Ascending aorta (tissue), 2 donors: ENCODE results near the gene CCDC13. TPM values are rescaled to one million over a fixed set of nuclear protein-coding genes. Genes with fewer than 3 reads are reported as not detected.

Source experiments
- DNase-seq, 2 donors: peaks; one replicate each; pipeline ENCODE4 v3.0.0-alpha.2; 2019; ENCODE audit warnings: low spot score in 2 of 2
- H3K27ac ChIP-seq, 2 donors: fragments of 200-600 bp; sonication (generic); one replicate each; pipeline ENCODE4 v1.5.1; 2016 to 2017; ENCODE audit warnings: mild to moderate bottlenecking in 1 of 2
- H3K27me3 ChIP-seq: fragments of 200-600 bp; sonication (generic); one replicate; pipeline ENCODE4 v1.5.1; 2017
- H3K36me3 ChIP-seq, 2 donors: fragments of 200-600 bp; sonication (generic); one replicate each; pipeline ENCODE4 v1.5.1; 2016
- H3K4me1 ChIP-seq, 2 donors: fragments of 200-600 bp; sonication (generic); one replicate each; pipeline ENCODE4 v1.5.1; 2016 to 2017; ENCODE audit warnings: mild to moderate bottlenecking in 1 of 2
- H3K4me3 ChIP-seq, 2 donors: fragments of 200-600 bp; sonication (generic); one replicate each; pipeline ENCODE4 v1.5.1; 2016 to 2017; ENCODE audit warnings: mild to moderate bottlenecking in 1 of 2
- H3K9me3 ChIP-seq, 2 donors: fragments of 200-600 bp; sonication (generic); one replicate each; pipeline ENCODE4 v1.5.1; 2016
- intact Hi-C: fragments of 100-400 bp; cut with DNase I; formaldehyde crosslinking; loops from one replicate; pipeline ENCODE4 v1.15.1; 2023
- total RNA-seq: library from RNA; depleted of rRNA; stranded (reverse); fragments of >200 nt; gene quantifications from one replicate; pipeline ENCODE4 v1.1.0, GENCODE V29; 2016
- TF ChIP-seq, protein P1 (sequence below), 3 experiments: fragments of 200-600 bp in 2 of 3; fragments of 450-650 bp in 1 of 3; sonication (generic) in 2 of 3; IDR thresholded peaks; one replicate each; pipeline ENCODE4 v1.5.1; 2016 to 2019; ENCODE audit warnings: antibody characterized with exemption in 3 of 3, mild to moderate bottlenecking in 1 of 3, moderate library complexity in 1 of 3

The CCDC13 gene
- total RNA-seq, 1 donor from 2014 or later: 2.1 TPM

DNA sequence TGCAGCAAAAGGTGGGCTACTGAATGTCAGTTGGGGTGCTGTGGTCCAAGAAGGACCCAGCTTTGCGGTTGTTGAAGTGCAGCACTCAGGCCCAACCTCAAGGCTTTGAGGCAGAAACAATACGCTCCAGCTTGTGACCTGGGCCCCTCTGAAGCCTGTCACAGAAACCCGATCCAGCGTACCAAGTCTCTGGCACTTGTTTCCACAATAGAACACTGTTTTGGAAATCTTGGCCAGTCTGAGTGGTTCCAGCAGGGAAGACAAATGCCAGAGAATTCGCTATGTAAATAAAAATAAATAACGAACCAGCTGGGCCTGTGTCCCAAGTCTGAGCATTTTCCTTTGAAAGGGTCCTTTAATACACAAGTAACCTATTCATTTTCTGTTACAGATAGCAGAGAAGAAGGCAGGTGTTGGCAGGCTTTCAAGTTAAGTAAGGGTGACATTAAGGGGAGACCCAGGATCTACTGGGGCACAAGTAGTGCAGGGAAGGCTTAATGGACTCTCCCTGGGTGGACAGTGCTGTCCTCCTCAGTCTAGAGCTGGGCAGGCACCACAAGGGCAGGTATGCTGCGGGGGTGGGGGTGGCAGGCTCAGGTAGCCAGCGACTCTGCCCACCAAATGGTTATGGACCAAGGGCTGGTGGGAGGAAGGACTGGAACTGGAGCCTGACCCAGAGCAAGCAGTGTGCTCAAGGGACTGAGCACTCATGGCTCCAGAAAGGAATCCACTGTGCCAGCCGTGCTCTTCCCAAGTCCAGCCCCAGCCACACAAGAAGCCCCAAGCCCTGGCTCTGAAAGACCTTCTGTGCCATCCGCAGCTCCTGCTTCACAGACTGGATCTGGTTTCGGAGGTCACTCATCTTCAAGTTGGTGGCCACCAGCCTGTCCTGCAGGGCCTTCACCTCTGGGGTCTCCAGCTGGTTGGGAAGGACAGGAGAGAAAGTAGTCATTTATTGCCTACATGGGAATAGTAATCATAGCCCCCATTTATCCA is 26.3 kb downstream of the CCDC13 start:
- Histone ChIP-seq H3K9me3 (no peaks in the 10 kb centered on the region), H3K36me3 (no peaks in the 10 kb centered on the region), H3K27ac (peak overlapping the region; percentile 82 to 90), H3K4me1 (peaks cover 10 to 38% of the 10 kb centered on the region in 2 donors), H3K4me3 (no peak overlapping the region), H3K27me3 (no peaks in the 10 kb centered on the region)
- intact Hi-C loops: loop anchor here (2.0 to 5.0 kb wide), 3 partner anchors 144 to 244 kb away; partner anchors contain the start of genes NKTR and VIPR1
- TF ChIP-seq, protein P1, sequence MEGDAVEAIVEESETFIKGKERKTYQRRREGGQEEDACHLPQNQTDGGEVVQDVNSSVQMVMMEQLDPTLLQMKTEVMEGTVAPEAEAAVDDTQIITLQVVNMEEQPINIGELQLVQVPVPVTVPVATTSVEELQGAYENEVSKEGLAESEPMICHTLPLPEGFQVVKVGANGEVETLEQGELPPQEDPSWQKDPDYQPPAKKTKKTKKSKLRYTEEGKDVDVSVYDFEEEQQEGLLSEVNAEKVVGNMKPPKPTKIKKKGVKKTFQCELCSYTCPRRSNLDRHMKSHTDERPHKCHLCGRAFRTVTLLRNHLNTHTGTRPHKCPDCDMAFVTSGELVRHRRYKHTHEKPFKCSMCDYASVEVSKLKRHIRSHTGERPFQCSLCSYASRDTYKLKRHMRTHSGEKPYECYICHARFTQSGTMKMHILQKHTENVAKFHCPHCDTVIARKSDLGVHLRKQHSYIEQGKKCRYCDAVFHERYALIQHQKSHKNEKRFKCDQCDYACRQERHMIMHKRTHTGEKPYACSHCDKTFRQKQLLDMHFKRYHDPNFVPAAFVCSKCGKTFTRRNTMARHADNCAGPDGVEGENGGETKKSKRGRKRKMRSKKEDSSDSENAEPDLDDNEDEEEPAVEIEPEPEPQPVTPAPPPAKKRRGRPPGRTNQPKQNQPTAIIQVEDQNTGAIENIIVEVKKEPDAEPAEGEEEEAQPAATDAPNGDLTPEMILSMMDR (IDR thresholded peaks at IDR 0.05): no peak
- peak in 1 of 2 donors; percentile 80 for DNase-seq

DNA sequence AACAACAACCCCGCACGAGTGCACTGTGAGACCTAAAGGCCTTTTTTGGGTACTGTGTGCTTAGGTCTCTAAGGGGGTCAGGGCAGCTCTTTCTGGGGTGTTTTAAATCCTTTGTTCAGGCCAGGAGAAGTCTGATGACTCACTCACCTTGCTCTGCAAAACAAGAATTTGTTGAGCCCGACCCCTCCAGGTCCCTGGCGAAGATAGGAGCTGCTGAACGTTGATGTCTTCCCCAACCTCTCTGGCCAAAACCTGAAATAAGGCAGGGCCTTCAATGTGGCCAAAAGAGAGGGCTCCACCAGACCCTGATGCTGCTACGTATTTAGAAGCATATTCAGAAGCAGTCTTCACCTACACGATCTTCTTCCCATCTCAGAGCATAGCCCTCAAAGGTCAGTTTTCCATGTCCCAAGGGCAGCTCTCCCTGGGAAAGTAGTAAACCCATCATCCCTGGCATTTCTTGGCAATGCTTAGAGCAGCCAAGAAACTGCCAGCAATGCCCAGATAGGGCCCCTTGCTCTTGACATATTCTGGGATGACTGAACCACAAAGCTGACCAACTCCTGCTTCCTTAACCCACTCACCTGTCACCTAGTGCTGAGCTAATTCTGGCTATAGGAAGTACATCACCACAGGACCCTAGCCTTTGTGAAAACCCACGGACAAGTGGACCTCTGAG is 27.1 kb downstream of the CCDC13 start:
- no peak overlapping the region for H3K4me3 ChIP-seq
- no peaks in the 10 kb centered on the region for H3K36me3 ChIP-seq
- H3K9me3 ChIP-seq: no peaks in the 10 kb centered on the region
- peak overlapping the region; percentile 82 to 90 for H3K27ac ChIP-seq
- TF ChIP-seq, protein P1 (IDR thresholded peaks at IDR 0.05): no peak
- H3K27me3 ChIP-seq: no peaks in the 10 kb centered on the region
- intact Hi-C loops: loop anchor here (2.0 to 5.0 kb wide), 5 partner anchors 61 to 244 kb away; partner anchors contain the start of genes KLHL40, NKTR and VIPR1
- peaks cover 10 to 38% of the 10 kb centered on the region in 2 donors for H3K4me1 ChIP-seq
- no peak for DNase-seq

DNA sequence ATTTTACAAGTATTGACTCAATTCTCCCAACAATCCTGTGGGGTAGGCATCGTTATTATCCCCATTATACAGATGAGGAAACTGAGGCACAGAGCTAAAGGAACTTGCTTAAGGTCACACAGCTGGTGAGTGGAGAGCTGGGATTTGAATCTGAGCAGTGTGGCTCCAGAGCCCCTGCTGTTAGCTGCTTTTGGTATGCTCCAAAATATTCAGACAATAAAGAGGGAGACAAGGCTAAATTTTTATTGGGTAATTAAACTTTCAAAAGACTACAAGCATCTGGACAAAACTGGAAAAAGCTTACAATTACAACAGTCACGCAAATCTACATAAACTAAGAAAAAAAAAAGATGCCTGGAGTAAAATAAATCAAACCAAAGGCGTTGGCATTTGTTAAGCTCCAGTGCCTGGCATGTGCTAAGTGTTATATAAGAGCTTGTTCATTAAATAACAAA is 27.7 kb downstream of the CCDC13 start:
- no peak overlapping the region for H3K4me3 ChIP-seq
- no peaks in the 10 kb centered on the region for H3K27me3 ChIP-seq
- peaks cover 10 to 38% of the 10 kb centered on the region in 2 donors for H3K4me1 ChIP-seq
- TF ChIP-seq, protein P1 (IDR thresholded peaks at IDR 0.05): no peak
- H3K27ac ChIP-seq: peak overlapping the region; percentile 82 to 90
- intact Hi-C loops: loop anchor here (2.0 to 5.0 kb wide), 4 partner anchors 61 to 243 kb away; partner anchors contain the start of genes KLHL40, NKTR and VIPR1
- H3K9me3 ChIP-seq: no peaks in the 10 kb centered on the region
- H3K36me3 ChIP-seq: no peaks in the 10 kb centered on the region
- no peak for DNase-seq

DNA sequence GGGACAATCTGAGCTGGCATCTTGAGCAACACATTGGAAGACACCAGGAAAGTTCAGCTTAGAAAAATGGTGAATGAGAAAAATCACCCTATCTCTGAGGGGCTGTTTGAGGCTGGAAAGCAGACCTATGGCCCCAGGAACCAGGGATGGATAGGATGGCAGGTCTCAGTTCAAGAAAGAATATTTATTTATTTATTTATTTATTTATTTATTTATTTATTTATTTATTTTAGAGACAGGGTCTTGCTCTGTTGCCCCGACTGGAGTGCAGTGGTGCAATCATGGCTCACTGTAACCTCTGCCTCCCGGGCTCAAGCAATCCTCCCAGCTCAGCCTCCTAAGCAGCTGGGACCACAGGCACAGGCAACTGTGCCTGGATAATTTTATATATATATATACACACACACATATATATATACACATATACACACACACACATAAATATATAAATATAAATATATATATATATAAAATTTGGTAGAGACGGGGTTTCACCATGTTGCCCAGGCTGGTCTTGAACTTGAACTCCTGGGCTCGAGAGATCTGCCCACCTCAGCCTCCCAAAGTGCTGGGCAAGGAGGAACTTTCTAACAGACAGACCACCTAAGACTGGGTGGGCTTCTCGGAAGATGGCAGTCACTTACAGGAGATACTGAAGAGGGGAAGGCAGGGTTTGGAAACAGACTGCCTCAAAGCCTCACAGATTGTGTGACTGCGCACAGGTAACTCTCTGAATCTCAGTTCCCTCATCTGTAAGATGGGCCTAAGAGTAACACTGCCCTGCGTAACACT is 29.7 kb downstream of the CCDC13 start:
- H3K27me3 ChIP-seq: no peaks in the 10 kb centered on the region
- TF ChIP-seq, protein P1 (IDR thresholded peaks at IDR 0.05): no peak
- DNase-seq: no peak
- intact Hi-C loops: no loop called here
- no peak overlapping the region for H3K4me3 ChIP-seq
- no peaks in the 10 kb centered on the region for H3K9me3 ChIP-seq
- H3K36me3 ChIP-seq: no peaks in the 10 kb centered on the region
- H3K4me1 ChIP-seq: peaks cover 10 to 42% of the 10 kb centered on the region in 2 donors
- peak overlapping the region; percentile 36 to 90 for H3K27ac ChIP-seq

DNA sequence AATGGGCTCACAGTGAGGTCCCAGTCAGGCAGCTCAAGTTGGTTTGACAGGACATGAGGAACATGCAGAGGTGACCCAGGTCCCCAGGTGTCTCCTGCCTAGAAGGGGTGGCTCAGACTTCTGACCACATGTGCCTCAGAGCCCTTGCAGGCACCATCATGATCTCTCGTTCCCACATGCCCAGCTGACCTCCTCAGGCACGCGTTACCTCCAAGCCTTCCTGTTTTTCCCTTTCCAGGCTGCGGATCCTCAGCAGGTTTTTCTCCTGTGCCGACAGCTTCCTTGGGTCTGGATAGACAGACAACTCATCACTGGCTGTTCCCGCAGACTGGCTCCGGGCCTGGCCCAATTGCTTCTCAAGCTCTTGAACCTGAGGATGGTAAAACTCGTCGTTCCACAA is 30.4 kb downstream of the CCDC13 start:
- peak overlapping the region in 1 of 2 donors; percentile 2 for H3K27ac ChIP-seq
- intact Hi-C loops: no loop called here
- peaks cover 10 to 39% of the 10 kb centered on the region in 2 donors for H3K4me1 ChIP-seq
- TF ChIP-seq, protein P1 (IDR thresholded peaks at IDR 0.05): no peak
- no peaks in the 10 kb centered on the region for H3K9me3 ChIP-seq
- H3K4me3 ChIP-seq: no peak overlapping the region
- H3K27me3 ChIP-seq: no peaks in the 10 kb centered on the region
- no peak for DNase-seq
- H3K36me3 ChIP-seq: no peaks in the 10 kb centered on the region
